Epithelial cell of esophagus (primary cell): ENCODE results near the gene NDNF.
A peak's percentile ranks its signal among the peaks of the same experiment; 100 is the strongest.

Experiments used
- DNase-seq: peaks from one replicate; pipeline ENCODE4 v3.0.0; 2010; ENCODE audit warnings: low read depth
- H3K4me3 ChIP-seq: 2 replicates; pipeline ENCODE4 v1.5.1; 2011; ENCODE audit warnings: mild to moderate bottlenecking, low read length, control low read depth
- CTCF ChIP-seq: IDR thresholded peaks from 2 replicates; pipeline ENCODE4 v1.5.1; 2011; ENCODE audit warnings: low read depth, mild to moderate bottlenecking, low read length, control low read depth, inconsistent platforms; ENCODE audit not compliant: insufficient read depth; ENCODE audit errors: missing control alignments

The NDNF gene

GRCh38 chr4:121073004-121073435 lies 685 bp upstream of the NDNF start:
- TF ChIP-seq CTCF, result no peak
- H3K4me3 ChIP-seq, result no peak overlapping the region
- DNase-seq, result no peak

- no peak for DNase-seq
- TF ChIP-seq CTCF, result no peak
- peak overlapping the region; percentile 34 for H3K4me3 ChIP-seq
These were observed 603 bp downstream of the NDNF start for GRCh38 chr4:121071640-121072223.

- peak overlapping the region; percentile 5 for H3K4me3 ChIP-seq
- peak; percentile 30 for TF ChIP-seq CTCF
- peak; percentile 31 for DNase-seq
These were observed 1.4 kb downstream of the NDNF start for GRCh38 chr4:121070696-121071639.

GRCh38 chr4:121070274-121070673 lies 2.1 kb downstream of the NDNF start:
- TF ChIP-seq CTCF, result no peak
- DNase-seq, result no peak
- H3K4me3 ChIP-seq, result no peak overlapping the region

- H3K4me3 ChIP-seq, result no peak overlapping the region
- no peak for TF ChIP-seq CTCF
- no peak for DNase-seq
These were observed 2.9 kb downstream of the NDNF start for GRCh38 chr4:121069430-121069829.

GRCh38 chr4:121064482-121064881 lies 7.9 kb downstream of the NDNF start:
- no peak overlapping the region for H3K4me3 ChIP-seq
- no peak for TF ChIP-seq CTCF
- DNase-seq, result no peak
